Kidney (tissue), 14 donors: ENCODE measurements around the gene KCTD19. TPM values are rescaled to one million over a fixed set of nuclear protein-coding genes. Genes with fewer than 3 reads are reported as not detected.

Experiments
- DNase-seq, 5 donors: peaks; one replicate each; pipeline ENCODE4 v3.0.0-alpha.2; 2013 to 2020
- FAIRE-seq: peaks from 2 replicates; lab custom pipeline; 2012; peaks lifted over from hg19 to GRCh38; lab: Jason Lieb, UNC
- H3K27ac ChIP-seq, 2 donors: one replicate each; pipeline ENCODE4 v1.7.0; 2013; ENCODE audit warnings: low read depth in 2 of 2, low read length in 2 of 2, inconsistent platforms in 1 of 2
- H3K27me3 ChIP-seq: one replicate; pipeline ENCODE4 v1.7.1; 2013; ENCODE audit warnings: low read length, inconsistent platforms; ENCODE audit not compliant: control insufficient read depth, insufficient read depth
- H3K36me3 ChIP-seq, 3 donors: one replicate each; pipeline versions ENCODE4 v1.7.0 to v1.7.1; 2013; ENCODE audit warnings: low read length in 3 of 3, control low read depth in 1 of 3, inconsistent platforms in 1 of 3; ENCODE audit not compliant: insufficient read depth in 3 of 3, control insufficient read depth in 2 of 3
- H3K4me1 ChIP-seq, 3 donors: one replicate each; pipeline versions ENCODE4 v1.7.0 to v1.7.1; 2013; ENCODE audit warnings: low read length in 3 of 3, inconsistent platforms in 1 of 3, low read depth in 1 of 3; ENCODE audit not compliant: control insufficient read depth in 2 of 3, insufficient read depth in 2 of 3
- H3K4me3 ChIP-seq, 3 donors: one replicate each; pipeline versions ENCODE4 v1.7.0 to v1.8.1; 2013; ENCODE audit warnings: low read length in 3 of 3, control low read depth in 1 of 3, inconsistent platforms in 1 of 3
- H3K9ac ChIP-seq, 3 donors: one replicate each; pipeline versions ENCODE4 v1.7.0 to v1.7.1; 2013; ENCODE audit warnings: low read length in 3 of 3, control low read depth in 1 of 3, inconsistent platforms in 1 of 3
- H3K9me3 ChIP-seq, 3 donors: one replicate each; pipeline versions ENCODE4 v1.7.0 to v1.7.1; 2013; ENCODE audit warnings: low read length in 3 of 3, control low read depth in 1 of 3, inconsistent platforms in 1 of 3; ENCODE audit not compliant: control insufficient read depth in 2 of 3, insufficient read depth in 1 of 3
- intact Hi-C: fragments of 100-400 bp; cut with DNase I; formaldehyde crosslinking; loops from one replicate; pipeline ENCODE4 v1.11.1; 2022
- polyA plus RNA-seq: library from polyadenylated mRNA; stranded (reverse); fragments of 350-450 nt; fragmentation: Illumina TruSeq; extraction: RNeasy Lipid Tissue Mini Kit (QIAGEN cat#74804); gene quantifications from one replicate; pipeline ENCODE4 v1.2.3, GENCODE V29; 2014; ENCODE audit warnings: low read depth, low replicate concordance; ENCODE audit not compliant: insufficient read depth
- total RNA-seq: library from RNA; stranded (reverse); fragmentation: NEBNext Ultra II Directional; extraction: Animal tissue kit (Norgen Biotek cat#: 25700); gene quantifications from one replicate; pipeline ENCODE4 v1.2.1, GENCODE V29; 2021
- TF ChIP-seq, protein P1 (sequence below): IDR thresholded peaks from 3 replicates; pipeline ENCODE4 v1.5.1; 2012; ENCODE audit warnings: mild to moderate bottlenecking, moderate library complexity, borderline replicate concordance; ENCODE audit not compliant: insufficient read depth; ENCODE audit errors: extremely low read depth
- donor health status: control.
- donor health status: control.
- donor health status: control.
- donor health status: control.
- donor health status: control.
- donor health status: DM: yes; HTN: yes; CAD: no.
- donor health status: Normal renal cell carcinoma (clear cell type).

The KCTD19 gene
- total and polyA plus RNA-seq, 2 donors from 2014 or later = 0.31 TPM; not detected in 1

DNA sequence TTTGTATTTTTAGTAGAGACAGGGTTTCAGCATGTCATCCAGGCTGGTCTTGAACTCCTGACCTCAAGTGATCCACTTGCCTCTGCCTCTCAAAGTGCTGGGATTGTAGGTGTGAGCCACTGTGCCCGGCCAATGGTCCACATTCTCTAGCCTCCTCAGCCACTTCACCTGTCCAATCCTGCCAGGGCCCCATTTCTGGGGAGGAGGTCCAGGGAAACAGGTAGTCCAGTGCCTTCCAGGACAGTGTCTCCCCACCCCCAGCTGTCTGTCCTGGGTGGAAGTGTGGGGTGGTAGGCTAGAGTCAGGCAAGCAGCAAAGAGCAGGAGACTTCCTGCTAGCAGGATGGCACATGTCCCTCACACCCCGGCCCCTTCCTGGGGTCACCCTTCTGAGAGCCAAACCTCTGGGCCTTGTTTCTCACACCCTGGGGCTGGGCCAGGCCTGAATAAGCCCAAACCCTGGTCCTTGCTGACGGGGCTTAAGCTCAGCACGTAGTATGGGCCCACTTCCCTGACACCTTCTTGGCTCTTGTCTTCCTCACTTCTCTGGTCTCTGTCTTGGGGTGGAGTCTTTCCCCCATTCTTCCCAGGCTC is 84.3 kb downstream of the KCTD19 start:
- no peak overlapping the region for H3K4me3 ChIP-seq
- intact Hi-C loops = no loop called here

DNA sequence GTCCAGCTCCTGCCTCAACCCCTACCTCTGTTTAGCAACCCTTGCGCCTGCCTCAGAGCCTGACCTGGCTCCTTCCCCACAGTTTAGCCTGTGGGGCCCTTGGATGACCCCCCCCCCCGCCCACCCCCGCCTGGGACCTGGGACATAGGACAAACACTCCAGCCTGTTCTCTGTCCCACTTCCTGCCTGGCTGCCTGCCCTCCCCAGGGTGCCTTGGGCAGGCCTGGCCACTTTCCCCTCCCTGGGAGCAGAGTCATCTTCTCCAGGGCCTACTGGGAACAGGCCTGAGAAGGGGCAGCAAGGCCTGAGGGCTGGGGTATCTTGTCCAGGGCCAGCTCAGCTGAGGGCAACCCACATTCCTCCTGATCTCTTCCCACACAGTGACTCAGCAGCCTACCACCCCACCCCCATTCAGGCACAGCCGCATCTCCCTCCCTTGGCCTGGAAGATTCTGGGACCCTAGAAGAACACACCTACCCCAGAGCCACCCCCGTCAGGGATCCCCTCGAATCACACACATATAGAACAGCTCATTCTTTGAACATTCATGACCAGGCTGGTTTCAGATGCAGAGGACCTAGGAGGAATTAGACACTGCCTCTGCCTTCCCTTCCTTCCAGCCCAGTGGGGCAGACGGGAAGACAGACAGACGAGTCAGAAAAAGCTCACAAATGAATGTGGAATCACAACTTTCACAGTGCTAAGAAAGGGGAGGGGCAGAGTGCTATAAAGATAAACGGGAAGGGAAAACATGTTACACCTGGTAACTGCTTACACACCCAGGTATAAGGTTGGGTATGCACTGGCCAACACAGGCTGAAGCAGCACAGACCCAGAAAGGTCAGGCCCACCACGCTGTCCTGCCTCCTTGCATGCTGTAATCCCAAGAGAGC is 85.3 kb downstream of the KCTD19 start:
- peak overlapping the region; percentile 43 to 78 for H3K27ac ChIP-seq
- H3K27me3 ChIP-seq = no peaks in the 10 kb centered on the region
- peaks cover 0 to 27% (median 9%) of the 10 kb centered on the region in 3 donors for H3K4me1 ChIP-seq
- peak overlapping the region in 1 of 3 donors; percentile 12 for H3K4me3 ChIP-seq
- TF ChIP-seq, protein P1, sequence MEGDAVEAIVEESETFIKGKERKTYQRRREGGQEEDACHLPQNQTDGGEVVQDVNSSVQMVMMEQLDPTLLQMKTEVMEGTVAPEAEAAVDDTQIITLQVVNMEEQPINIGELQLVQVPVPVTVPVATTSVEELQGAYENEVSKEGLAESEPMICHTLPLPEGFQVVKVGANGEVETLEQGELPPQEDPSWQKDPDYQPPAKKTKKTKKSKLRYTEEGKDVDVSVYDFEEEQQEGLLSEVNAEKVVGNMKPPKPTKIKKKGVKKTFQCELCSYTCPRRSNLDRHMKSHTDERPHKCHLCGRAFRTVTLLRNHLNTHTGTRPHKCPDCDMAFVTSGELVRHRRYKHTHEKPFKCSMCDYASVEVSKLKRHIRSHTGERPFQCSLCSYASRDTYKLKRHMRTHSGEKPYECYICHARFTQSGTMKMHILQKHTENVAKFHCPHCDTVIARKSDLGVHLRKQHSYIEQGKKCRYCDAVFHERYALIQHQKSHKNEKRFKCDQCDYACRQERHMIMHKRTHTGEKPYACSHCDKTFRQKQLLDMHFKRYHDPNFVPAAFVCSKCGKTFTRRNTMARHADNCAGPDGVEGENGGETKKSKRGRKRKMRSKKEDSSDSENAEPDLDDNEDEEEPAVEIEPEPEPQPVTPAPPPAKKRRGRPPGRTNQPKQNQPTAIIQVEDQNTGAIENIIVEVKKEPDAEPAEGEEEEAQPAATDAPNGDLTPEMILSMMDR = no peak
- no peaks in the 10 kb centered on the region for H3K9me3 ChIP-seq
- no peak overlapping the region for H3K9ac ChIP-seq
- peaks cover 0 to 21% (median 12%) of the 10 kb centered on the region in 3 donors for H3K36me3 ChIP-seq
- peak in 1 of 5 donors; percentile 92 for DNase-seq
- intact Hi-C loops = no loop called here
- FAIRE-seq = no peak

More for the DNA sequence above, 84.3 kb downstream of the KCTD19 start:
- H3K27me3 ChIP-seq = no peaks in the 10 kb centered on the region
- peaks cover 0 to 16% (median 9%) of the 10 kb centered on the region in 3 donors for H3K36me3 ChIP-seq
- H3K27ac ChIP-seq = peak overlapping the region; percentile 16 to 67
- DNase-seq = peak in 2 of 5 donors; percentile 24 to 49
- peaks cover 0 to 27% (median 9%) of the 10 kb centered on the region in 3 donors for H3K4me1 ChIP-seq
- no peaks in the 10 kb centered on the region for H3K9me3 ChIP-seq
- H3K9ac ChIP-seq = no peak overlapping the region
- TF ChIP-seq, protein P1 = no peak
- no peak for FAIRE-seq

DNA sequence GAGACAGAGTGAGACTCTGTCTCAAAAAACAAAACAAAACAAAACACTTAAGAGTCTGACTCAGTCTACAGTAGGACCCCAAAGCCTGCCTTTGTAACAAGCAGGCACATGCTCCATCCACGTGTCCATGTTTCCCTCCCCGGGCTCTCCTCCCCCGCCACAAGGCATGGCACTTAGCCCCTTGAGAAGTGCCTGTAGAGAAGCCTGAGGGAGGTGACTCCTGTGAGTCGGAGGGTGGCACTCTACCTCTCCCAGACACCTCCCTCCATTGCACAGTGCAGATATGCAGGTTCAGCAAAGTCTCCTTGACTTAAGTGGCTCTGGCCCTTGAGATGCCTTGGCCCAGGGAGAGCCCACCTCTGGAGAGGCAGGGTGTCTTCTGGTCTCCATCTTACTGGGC is 86.0 kb downstream of the KCTD19 start:
- Histone ChIP-seq H3K9ac (no peak overlapping the region), H3K9me3 (no peaks in the 10 kb centered on the region), H3K4me3 (no peak overlapping the region), H3K36me3 (peaks cover 0 to 29% (median 17%) of the 10 kb centered on the region in 3 donors), H3K27ac (peak overlapping the region in 1 of 2 donors; percentile 20), H3K27me3 (no peaks in the 10 kb centered on the region), H3K4me1 (peaks cover 0 to 24% (median 9%) of the 10 kb centered on the region in 3 donors)
- DNase-seq (peak in 1 of 5 donors; percentile 39), FAIRE-seq (no peak)
- TF ChIP-seq, protein P1 = no peak
- intact Hi-C loops = no loop called here

Other genes starting within 250 kb of the KCTD19 start
- 16.9 TPM for gene PHAF1, start 216.8 kb downstream of the KCTD19 start, total RNA-seq
- 14.3 TPM for gene PHAF1, start 216.8 kb downstream of the KCTD19 start, polyA plus RNA-seq
- 16.7 TPM for gene B3GNT9, start 175.7 kb downstream of the KCTD19 start, total RNA-seq
- 12.1 TPM for gene B3GNT9, start 175.7 kb downstream of the KCTD19 start, polyA plus RNA-seq
- gene TRADD, start 166.8 kb downstream of the KCTD19 start, total RNA-seq = 27.1 TPM
- 30.2 TPM for gene TRADD, start 166.8 kb downstream of the KCTD19 start, polyA plus RNA-seq
- 19.8 TPM for gene FBXL8, start 166.8 kb downstream of the KCTD19 start, total RNA-seq
- gene FBXL8, start 166.8 kb downstream of the KCTD19 start, polyA plus RNA-seq = 9.5 TPM
- 37.9 TPM for gene HSF4, start 162.0 kb downstream of the KCTD19 start, total RNA-seq
- gene HSF4, start 162.0 kb downstream of the KCTD19 start, polyA plus RNA-seq = 26.7 TPM
- 36.4 TPM for gene NOL3, start 156.2 kb downstream of the KCTD19 start, total RNA-seq
- 35.3 TPM for gene NOL3, start 156.2 kb downstream of the KCTD19 start, polyA plus RNA-seq
- 38.8 TPM for gene MATCAP1, start 142.8 kb downstream of the KCTD19 start, total RNA-seq
- 15.5 TPM for gene MATCAP1, start 142.8 kb downstream of the KCTD19 start, polyA plus RNA-seq
- 7.2 TPM for gene EXOC3L1, start 136.6 kb downstream of the KCTD19 start, total RNA-seq
- 9.9 TPM for gene EXOC3L1, start 136.6 kb downstream of the KCTD19 start, polyA plus RNA-seq
- 54.4 TPM for gene E2F4, start 134.6 kb downstream of the KCTD19 start, total RNA-seq
- gene E2F4, start 134.6 kb downstream of the KCTD19 start, polyA plus RNA-seq = 39.1 TPM
- 24.2 TPM for gene ELMO3, start 127.6 kb downstream of the KCTD19 start, total RNA-seq
- gene ELMO3, start 127.6 kb downstream of the KCTD19 start, polyA plus RNA-seq = 33.1 TPM
- 47.1 TPM for gene TMEM208, start 99.6 kb downstream of the KCTD19 start, total RNA-seq
- 145 TPM for gene TMEM208, start 99.6 kb downstream of the KCTD19 start, polyA plus RNA-seq
- 30.4 TPM for gene FHOD1, start 79.3 kb downstream of the KCTD19 start, total RNA-seq
- 21.0 TPM for gene FHOD1, start 79.3 kb downstream of the KCTD19 start, polyA plus RNA-seq
- gene SLC9A5, start 77.8 kb downstream of the KCTD19 start, total RNA-seq = 1.1 TPM
- 0.92 TPM for gene SLC9A5, start 77.8 kb downstream of the KCTD19 start, polyA plus RNA-seq
- gene PLEKHG4, start 47.2 kb downstream of the KCTD19 start, total RNA-seq = 10.1 TPM
- gene PLEKHG4, start 47.2 kb downstream of the KCTD19 start, polyA plus RNA-seq = 2.6 TPM
- 2.6 TPM for gene LRRC36, start 74 bp upstream of the KCTD19 start, total RNA-seq
- gene LRRC36, start 74 bp upstream of the KCTD19 start, polyA plus RNA-seq = 3.1 TPM
- 8.2 TPM for gene TPPP3, start 66.8 kb upstream of the KCTD19 start, total RNA-seq
- 108 TPM for gene TPPP3, start 66.8 kb upstream of the KCTD19 start, polyA plus RNA-seq
- gene ZDHHC1, start 89.7 kb upstream of the KCTD19 start, total RNA-seq = 23.6 TPM
- gene ZDHHC1, start 89.7 kb upstream of the KCTD19 start, polyA plus RNA-seq = 14.6 TPM
- gene HSD11B2, start 104.4 kb upstream of the KCTD19 start, total RNA-seq = 139 TPM
- gene HSD11B2, start 104.4 kb upstream of the KCTD19 start, polyA plus RNA-seq = 1,022 TPM
- gene ATP6V0D1, start 154.4 kb upstream of the KCTD19 start, total RNA-seq = 100 TPM
- gene ATP6V0D1, start 154.4 kb upstream of the KCTD19 start, polyA plus RNA-seq = 208 TPM
- not detected for gene AGRP, start 156.8 kb upstream of the KCTD19 start, total RNA-seq
- 2.7 TPM for gene AGRP, start 156.8 kb upstream of the KCTD19 start, polyA plus RNA-seq
- 116 TPM for gene RIPOR1, start 202.1 kb upstream of the KCTD19 start, total RNA-seq
- 60.9 TPM for gene RIPOR1, start 202.1 kb upstream of the KCTD19 start, polyA plus RNA-seq
- gene CTCF, start 235.8 kb upstream of the KCTD19 start, total RNA-seq = 42.6 TPM
- 20.4 TPM for gene CTCF, start 235.8 kb upstream of the KCTD19 start, polyA plus RNA-seq